ENCODE measurements around the gene JAK1. TPM values are rescaled to one million over a fixed set of nuclear protein-coding genes. Genes with fewer than 3 reads are reported as not detected.

JAK1 gene
- total RNA-seq, 4 donors from 2014 or later = 214 to 288 (median 265) TPM

DNA sequence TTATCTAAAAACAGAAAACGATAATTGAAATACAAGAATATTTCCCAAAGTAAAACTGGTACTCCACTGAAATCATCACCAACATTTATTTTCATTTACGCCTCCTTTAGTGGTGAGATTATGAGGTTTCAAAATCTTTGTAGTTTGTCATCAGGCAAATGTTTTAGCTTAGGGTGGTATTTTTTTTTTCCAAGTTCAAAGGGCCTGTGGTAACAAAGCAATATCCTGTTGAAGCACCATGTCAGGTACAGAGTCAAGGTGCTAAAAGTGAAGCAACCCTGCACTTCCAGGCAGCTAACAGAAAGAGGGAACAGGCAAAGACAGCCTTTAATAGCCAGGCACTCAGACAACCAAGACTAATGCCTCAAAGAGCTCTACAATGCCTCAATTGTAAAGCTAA lies 89.2 kb downstream of the JAK1 start:
- TF ChIP-seq, protein P1, sequence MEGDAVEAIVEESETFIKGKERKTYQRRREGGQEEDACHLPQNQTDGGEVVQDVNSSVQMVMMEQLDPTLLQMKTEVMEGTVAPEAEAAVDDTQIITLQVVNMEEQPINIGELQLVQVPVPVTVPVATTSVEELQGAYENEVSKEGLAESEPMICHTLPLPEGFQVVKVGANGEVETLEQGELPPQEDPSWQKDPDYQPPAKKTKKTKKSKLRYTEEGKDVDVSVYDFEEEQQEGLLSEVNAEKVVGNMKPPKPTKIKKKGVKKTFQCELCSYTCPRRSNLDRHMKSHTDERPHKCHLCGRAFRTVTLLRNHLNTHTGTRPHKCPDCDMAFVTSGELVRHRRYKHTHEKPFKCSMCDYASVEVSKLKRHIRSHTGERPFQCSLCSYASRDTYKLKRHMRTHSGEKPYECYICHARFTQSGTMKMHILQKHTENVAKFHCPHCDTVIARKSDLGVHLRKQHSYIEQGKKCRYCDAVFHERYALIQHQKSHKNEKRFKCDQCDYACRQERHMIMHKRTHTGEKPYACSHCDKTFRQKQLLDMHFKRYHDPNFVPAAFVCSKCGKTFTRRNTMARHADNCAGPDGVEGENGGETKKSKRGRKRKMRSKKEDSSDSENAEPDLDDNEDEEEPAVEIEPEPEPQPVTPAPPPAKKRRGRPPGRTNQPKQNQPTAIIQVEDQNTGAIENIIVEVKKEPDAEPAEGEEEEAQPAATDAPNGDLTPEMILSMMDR (IDR thresholded peaks at IDR 0.05; ENCODE audit: low read depth) = no peak

DNA sequence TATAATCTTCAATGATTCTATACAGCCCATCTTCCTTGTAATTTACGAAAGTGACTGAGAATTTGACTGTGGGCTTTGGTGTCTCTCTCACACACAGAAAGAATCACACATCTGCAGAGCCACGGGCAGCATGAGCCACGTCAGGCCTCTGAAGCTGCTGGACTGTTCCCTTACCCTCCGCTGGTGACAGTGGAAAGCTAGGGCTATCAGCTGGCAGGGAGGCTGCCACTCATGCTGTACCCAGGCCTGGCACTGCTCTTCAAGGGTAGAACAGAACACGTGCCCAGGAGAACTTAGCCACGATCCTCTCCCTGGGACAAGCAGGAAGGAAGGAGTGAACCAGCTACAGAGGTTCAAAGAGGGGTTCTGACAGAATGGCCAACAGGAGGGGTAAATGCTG lies 90.7 kb downstream of the JAK1 start:
- TF ChIP-seq, protein P1 (IDR thresholded peaks at IDR 0.05; ENCODE audit: low read depth) = no peak

DNA sequence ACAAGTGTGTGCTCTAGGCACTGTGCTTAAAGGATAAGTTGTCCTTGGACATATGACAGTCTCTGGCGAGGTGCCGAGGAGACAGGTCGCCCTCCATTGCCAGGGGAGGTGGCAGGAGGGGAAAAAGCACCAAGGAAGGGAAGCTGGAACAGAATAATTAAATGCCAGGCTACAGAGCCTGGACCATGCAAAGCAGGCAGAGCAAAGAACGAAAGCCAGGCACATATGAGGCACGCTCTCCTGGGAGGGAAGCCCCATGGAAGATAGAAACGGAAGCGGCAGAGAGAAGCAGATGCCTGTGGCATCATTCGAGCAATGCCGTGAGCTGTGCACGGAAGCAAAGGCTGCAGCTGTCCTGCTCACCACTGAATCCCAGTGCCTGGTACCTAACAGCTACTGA lies 91.2 kb downstream of the JAK1 start:
- TF ChIP-seq, protein P1 (IDR thresholded peaks at IDR 0.05; ENCODE audit: low read depth) = no peak

DNA sequence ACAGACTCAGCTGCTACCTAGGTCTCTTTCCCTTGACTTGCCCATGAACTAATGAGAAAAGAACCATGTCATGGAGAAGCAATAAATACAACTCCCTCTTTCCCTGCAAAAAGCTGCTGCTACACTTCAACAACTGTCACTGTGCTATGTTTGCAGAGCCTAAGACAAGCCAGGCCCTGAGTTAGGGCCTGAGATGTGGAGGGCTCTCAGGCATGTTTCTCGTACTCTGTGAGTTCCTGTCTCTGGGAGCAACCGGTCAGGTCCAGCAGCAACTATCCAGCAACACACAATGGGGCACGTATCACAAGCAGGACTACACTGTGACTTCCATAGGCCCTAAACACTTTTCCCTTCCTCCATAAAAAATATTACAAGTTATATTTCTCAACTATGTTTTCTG lies 91.7 kb downstream of the JAK1 start:
- TF ChIP-seq, protein P1 (IDR thresholded peaks at IDR 0.05; ENCODE audit: low read depth) = no peak

DNA sequence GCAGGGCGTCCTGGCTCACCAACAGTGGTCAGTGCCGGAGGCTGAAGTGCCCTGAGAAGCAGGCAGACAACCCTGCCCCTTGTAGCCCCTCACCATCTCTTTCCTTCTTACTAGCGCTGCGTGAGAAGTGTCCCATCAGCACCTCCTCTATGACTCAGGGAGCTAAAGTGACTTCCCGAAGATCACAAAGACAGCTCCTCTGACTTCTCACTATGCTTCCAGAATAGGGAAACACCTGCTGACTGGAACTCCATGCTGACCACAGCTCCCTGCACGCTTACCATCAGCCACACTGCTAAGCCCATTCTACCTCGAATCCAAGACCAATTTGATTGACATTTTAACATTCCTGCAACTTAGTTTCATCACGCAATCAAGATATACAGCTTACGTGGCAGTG lies 92.8 kb downstream of the JAK1 start:
- TF ChIP-seq, protein P1 (IDR thresholded peaks at IDR 0.05; ENCODE audit: low read depth) = no peak

DNA sequence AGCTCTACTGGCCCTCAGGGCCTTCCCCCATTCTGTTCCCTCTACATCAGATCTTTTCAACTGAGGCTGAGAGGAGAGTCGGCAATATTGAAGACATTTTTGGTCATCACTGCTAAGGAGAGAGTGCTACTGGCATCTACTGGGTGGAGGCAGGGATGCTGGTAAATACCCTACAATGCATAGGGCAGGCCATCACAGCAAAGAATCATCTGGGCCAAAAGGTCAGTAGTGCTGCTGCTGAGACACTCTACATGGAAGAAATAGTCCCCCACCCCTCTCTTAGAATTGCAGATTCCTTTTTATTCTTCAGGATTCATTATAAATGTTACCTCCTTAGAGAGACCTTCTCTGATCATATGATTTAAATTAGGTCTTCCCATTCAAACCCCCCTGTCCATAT lies 94.3 kb downstream of the JAK1 start:
- TF ChIP-seq, protein P1 (IDR thresholded peaks at IDR 0.05; ENCODE audit: low read depth) = no peak

DNA sequence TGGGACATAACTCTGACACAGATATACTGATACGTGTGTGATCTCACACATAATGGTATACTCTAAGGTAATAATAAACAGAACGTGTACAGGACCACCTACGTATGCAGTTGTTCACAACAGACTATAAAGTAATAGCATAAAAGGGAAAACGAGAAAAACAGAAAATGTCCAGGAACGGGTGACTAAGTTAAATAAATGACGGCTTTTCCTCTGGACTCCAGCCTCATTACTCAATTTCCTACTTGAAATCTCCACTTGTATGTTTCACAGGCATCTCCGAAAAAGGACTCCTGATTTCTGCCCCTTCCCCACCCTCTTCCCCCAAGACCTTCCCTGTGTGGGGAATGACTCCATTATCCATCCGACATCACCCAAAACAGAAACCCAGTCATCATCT lies 95.1 kb downstream of the JAK1 start:
- TF ChIP-seq, protein P1 (IDR thresholded peaks at IDR 0.05; ENCODE audit: low read depth) = no peak

All from subcutaneous adipose tissue (tissue), 4 donors.